Measurements from ENCODE around the gene TCF4.

TCF4 gene

DNA sequence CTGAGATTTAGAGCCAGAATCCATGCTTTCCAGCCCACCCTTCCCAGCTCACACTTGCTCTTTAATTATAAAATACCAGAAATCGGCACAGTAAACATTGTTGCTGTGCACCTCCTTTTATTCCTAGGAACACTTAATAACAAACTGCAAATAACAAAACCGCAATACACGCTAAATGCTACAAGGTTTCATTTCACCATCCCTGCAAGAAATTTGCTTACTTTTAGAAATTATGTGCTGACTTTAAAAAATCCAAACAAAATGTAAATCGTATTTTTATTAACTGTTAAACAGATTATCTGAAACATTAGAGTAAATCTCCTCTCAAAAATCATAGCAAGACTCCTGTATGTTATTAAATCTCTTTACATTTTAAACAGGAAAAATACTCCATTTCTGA, 79.3 kb downstream of the TCF4 start:
- Mint-ChIP-seq H3K4me3 (no peak overlapping the region), H3K27me3 (no peaks in the 10 kb centered on the region), H3K4me1 (peaks cover 37% of the 10 kb centered on the region), H3K9me3 (no peaks in the 10 kb centered on the region), H3K27ac (no peak overlapping the region), H3K36me3 (no peaks in the 10 kb centered on the region)
- ATAC-seq, result no peak

DNA sequence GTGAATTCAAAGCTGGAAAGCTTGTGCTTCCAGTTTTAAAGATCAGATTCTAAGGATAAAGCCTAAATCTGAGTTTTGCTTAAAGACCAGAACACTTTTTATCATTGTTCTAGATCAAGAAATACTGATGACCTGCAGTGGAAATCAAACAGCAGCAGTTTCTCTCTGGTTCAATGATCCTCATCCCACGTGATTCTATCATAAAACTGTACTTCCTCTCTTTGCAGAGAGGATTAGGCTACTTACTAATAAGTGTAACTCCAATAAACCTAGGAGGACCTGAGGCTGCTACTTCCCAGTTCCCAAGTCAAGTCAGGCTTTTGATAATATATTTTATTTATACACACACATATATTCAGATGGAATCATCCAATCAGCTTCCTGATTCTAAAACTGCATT, 81.9 kb downstream of the TCF4 start:
- Mint-ChIP-seq H3K27ac (peak overlapping the region; percentile 55), H3K9me3 (no peaks in the 10 kb centered on the region), H3K27me3 (no peaks in the 10 kb centered on the region), H3K4me3 (no peak overlapping the region), H3K36me3 (no peaks in the 10 kb centered on the region), H3K4me1 (peaks cover 38% of the 10 kb centered on the region)
- ATAC-seq, result peak; percentile 63

DNA sequence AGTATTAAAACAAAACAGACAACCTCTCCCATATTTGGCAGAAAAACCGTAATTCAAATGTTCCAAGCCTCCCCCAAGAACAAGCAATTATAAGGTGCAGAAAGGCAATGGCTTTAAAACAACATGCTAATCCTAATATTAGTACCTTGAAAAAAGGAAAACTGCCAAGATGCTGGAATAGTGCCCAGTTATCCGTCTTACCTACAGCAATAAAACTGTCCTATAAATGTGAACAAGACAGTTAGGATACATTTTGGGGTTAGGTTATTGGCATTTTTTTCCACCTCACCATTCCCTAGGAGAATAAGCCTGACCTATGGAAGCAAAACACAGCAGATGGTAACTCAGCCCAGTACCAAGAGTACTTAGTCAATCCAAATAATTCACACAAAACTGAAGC, 83.2 kb downstream of the TCF4 start:
- Mint-ChIP-seq H3K4me1 (peaks cover 26% of the 10 kb centered on the region), H3K27ac (no peak overlapping the region), H3K36me3 (no peaks in the 10 kb centered on the region), H3K4me3 (no peak overlapping the region), H3K27me3 (no peaks in the 10 kb centered on the region), H3K9me3 (no peaks in the 10 kb centered on the region)
- no peak for ATAC-seq

DNA sequence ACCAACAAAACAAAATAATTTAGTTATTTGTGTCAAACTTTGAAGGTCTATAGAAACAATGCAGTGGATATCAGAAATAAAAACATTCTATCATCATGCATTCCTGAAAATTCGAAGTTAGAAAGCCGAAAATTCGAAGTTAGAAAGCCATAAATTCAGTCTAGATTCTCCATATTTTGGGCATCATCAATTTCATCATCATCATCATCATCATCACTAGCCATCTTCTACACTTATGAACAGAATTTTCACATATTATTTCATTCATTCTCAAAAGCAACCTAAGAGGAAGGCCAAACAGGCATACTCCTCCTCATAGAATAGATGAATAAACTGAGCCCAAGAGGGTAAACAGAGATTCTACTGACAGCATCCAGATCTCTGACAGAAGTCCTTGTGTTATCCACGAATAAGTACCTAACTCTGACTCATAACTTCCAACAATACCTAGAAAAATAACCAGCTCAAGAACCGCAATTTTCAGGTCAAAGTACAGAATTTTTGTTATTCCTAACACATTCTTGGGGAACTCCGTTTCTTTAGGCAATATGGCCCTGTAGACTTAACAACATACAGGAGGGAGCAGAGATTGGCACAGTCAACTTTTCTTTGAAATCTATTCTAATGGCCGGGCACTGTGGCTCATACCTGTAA, 84.7 kb downstream of the TCF4 start:
- H3K4me3 Mint-ChIP-seq, result no peak overlapping the region
- peaks cover 19% of the 10 kb centered on the region for H3K4me1 Mint-ChIP-seq
- ATAC-seq, result no peak

DNA sequence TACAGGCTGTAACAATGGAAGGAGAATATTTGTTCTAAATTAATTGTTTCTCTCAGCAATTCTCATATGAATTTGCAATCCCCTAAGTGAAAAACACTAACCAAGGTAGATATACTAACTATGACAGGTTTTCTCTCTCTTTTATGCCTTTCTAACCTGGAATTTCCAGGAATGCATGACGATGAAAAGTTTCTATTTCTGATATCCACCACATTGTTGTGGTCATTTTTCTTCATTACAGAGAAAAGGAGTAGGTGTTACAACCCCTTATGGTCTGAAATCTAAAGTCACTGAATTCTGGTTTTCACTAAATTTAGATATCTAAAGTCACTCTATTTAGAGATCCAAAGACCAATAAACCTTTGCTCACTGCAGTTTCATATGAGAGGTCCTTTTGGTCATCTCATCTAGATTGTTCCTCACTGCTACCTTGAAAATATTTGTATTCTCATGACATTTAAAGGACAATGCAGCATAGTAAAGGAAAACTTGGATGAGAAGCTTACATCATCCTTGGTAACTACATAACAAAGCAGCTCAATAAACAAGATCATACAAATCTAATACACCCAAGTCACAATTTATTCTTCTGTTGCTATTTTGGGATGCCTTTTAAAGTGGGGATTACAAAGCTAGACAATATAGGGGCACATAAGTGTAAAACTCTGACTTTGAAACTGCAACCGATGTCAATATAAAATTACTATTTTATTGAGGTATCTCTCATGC, 85.8 kb downstream of the TCF4 start:
- Mint-ChIP-seq H3K4me1 (peaks cover 19% of the 10 kb centered on the region), H3K27ac (no peak overlapping the region), H3K27me3 (no peaks in the 10 kb centered on the region), H3K4me3 (no peak overlapping the region), H3K9me3 (no peaks in the 10 kb centered on the region), H3K36me3 (no peaks in the 10 kb centered on the region)
- no peak for ATAC-seq

More for the DNA sequence above, 84.7 kb downstream of the TCF4 start:
- H3K27ac Mint-ChIP-seq, result no peak overlapping the region
- no peaks in the 10 kb centered on the region for H3K9me3 Mint-ChIP-seq
- no peaks in the 10 kb centered on the region for H3K36me3 Mint-ChIP-seq
- H3K27me3 Mint-ChIP-seq, result no peaks in the 10 kb centered on the region

DNA sequence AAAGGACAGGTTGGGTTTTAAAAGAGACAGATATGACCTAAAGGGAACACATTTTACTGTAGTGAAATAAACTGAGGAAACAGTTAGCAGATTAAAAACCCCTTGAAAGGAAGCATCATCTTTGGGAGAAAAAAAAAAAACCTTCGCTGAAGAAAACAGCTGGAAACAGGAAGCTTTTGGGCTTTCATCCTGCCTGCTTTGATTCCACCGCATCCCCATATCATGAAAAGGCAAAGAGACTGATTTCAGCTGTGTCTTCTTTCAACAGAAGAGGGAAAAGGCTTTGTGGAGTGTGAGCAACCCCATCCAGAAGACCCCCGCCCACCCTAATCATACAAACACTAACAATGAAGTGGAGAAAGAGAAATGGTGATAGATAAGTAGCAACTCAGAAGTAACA, 86.4 kb downstream of the TCF4 start:
- ATAC-seq, result no peak
- Mint-ChIP-seq H3K36me3 (no peaks in the 10 kb centered on the region), H3K9me3 (no peaks in the 10 kb centered on the region), H3K27me3 (no peaks in the 10 kb centered on the region), H3K27ac (no peak overlapping the region), H3K4me3 (no peak overlapping the region), H3K4me1 (peaks cover 17% of the 10 kb centered on the region)

DNA sequence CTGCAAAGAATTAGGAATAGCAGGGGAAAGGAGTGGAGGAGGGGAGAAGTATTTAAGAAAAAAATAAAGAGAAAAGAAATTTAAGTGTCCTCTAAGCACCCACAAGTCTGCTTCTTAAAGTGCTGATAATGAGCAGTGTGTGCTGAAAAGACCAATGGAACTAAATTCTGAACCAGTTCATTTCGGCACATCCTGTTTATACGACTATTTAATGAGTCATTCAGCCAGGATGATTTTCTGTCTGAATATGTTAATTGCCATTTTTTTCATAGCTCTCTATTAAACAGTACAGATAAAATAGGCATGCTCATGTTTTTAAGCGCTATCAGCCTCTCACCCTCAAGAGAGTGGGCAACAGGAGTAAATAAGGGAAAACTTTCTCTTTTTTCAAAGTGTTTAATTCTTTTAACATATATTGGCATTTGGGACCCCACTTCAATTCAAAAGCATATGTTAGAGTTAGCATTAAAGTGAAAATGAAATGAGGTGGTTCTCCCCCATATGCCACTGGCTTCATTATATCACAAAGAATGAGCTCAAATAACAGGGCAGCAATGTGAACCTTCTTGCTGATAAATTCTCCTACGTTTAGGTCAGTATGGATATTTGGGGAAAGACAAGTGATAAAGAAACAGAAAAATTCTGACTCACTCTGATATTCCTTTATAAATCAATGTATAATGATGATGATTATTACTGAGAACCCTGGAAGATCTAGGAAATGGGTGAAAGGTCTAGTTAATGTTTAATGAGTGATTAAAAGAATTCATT, 87.5 kb downstream of the TCF4 start:
- Mint-ChIP-seq H3K36me3 (no peaks in the 10 kb centered on the region), H3K4me3 (no peak overlapping the region), H3K27ac (no peak overlapping the region), H3K27me3 (no peaks in the 10 kb centered on the region), H3K4me1 (peaks cover 8% of the 10 kb centered on the region), H3K9me3 (no peaks in the 10 kb centered on the region)
- no peak for ATAC-seq

DNA sequence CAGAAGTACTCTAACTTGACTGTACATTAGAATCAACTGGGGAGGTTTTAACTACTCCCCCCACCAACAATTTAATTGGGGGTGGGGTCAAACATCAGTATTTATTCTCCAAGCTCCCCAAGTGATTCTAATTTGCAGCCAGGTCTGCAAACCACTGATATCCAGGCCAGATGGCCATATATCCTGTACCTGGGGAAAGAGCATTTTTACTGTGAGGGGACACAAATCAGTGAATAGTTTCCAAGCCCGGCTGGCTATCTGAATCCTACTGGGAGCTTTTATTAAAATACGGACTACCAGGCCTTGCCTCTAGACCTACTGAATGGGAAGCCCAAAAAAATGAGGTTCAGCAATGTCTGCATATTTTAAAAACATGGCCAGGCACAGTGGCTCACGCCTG, 88.5 kb downstream of the TCF4 start:
- ATAC-seq, result no peak
- no peaks in the 10 kb centered on the region for H3K36me3 Mint-ChIP-seq
- H3K9me3 Mint-ChIP-seq, result no peaks in the 10 kb centered on the region
- H3K27ac Mint-ChIP-seq, result no peak overlapping the region
- H3K4me3 Mint-ChIP-seq, result no peak overlapping the region
- no peaks in the 10 kb centered on the region for H3K27me3 Mint-ChIP-seq
- peaks cover 8% of the 10 kb centered on the region for H3K4me1 Mint-ChIP-seq

DNA sequence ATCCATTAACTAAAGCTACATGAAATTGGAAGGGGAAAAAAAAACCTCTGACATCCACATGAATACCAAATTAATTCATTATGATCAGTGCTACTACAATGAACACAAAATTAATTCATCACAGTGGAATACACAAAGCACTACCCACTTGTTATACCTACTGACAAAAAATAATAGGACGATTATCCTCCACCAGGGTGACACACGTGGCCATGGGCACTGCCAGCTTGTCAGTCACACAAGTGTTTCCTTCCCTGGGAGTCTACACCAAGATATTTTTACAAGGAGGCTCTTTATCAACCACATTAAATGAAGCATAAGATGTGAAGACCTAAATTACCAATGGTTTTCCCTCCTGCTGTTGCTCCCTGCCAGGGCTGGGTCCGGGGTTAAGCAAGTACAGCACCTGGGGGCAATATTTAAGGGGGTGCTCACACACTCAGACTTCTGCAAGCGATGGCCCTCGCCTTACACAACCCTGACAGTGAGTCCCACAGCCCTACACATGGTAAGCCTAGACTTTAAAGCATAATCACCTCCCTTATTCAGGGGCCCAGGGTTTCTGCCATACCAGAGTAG, 90.1 kb downstream of the TCF4 start:
- peaks cover 8% of the 10 kb centered on the region for H3K4me1 Mint-ChIP-seq
- ATAC-seq, result no peak
- H3K27ac Mint-ChIP-seq, result no peak overlapping the region

DNA sequence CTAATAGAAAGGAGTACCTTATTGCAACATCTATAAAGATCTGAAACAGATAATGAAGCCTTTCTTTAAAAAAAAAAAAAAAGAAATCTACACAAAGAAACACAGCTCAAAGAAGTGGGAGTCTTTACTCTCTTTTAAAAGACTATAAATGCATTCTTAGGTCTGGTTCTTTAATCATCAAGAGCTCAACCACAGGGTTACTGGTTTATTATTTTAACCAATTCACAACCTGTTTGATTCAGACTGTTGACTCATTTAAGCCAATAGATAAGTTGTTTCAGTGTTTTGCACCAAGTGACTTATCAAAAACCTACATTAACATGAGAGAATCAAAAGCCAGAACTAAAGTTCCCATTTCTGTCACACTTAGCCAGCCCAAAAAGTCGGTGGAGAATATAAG, 93.1 kb downstream of the TCF4 start:
- no peak for ATAC-seq
- no peaks in the 10 kb centered on the region for H3K36me3 Mint-ChIP-seq
- H3K27me3 Mint-ChIP-seq, result no peaks in the 10 kb centered on the region
- peaks cover under 1% of the 10 kb centered on the region for H3K4me1 Mint-ChIP-seq
- no peaks in the 10 kb centered on the region for H3K9me3 Mint-ChIP-seq
- H3K27ac Mint-ChIP-seq, result no peak overlapping the region
- no peak overlapping the region for H3K4me3 Mint-ChIP-seq

More for the DNA sequence above, 90.1 kb downstream of the TCF4 start:
- Mint-ChIP-seq H3K36me3 (no peaks in the 10 kb centered on the region), H3K4me3 (no peak overlapping the region), H3K27me3 (no peaks in the 10 kb centered on the region), H3K9me3 (no peaks in the 10 kb centered on the region)

DNA sequence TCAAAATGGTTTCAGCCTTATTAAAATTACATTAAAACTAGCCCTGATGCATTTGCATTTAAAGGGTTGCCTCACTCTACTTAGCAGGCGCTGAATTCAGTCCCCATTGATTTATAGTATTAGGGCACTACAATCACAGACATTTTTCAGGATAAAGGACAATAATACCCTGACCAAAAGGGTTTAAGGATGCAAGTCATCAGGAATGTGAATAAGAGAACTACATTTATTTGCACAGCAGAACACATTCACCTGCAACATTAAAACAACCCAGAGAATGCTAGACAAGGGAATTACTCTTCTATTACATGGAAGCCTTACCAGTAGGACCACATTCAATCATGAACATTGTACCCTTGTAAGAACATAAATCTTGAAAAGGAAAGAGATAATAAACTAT, 93.6 kb downstream of the TCF4 start:
- ATAC-seq, result no peak
- Mint-ChIP-seq H3K4me3 (no peak overlapping the region), H3K9me3 (no peaks in the 10 kb centered on the region), H3K27me3 (no peaks in the 10 kb centered on the region), H3K4me1 (peaks cover 5% of the 10 kb centered on the region), H3K27ac (no peak overlapping the region), H3K36me3 (no peaks in the 10 kb centered on the region)

DNA sequence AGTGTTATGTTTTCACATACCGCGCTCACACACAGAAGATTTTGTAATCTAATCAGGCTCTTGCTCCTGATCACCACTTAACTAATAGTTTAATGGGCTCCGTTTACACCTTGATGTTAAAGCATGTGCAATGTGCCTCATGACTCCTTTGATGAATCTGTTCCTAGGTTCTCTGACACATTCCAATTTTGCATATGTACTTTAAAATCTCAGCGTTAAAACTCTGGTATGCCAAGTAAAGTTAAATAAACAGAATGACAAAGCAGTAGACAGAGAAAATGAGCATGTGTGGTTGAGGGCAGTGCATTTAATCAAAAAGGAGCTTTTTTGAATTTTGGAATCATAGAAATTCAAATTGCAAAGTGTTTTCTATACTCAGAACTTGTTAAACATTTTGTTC, 96.4 kb downstream of the TCF4 start:
- H3K4me3 Mint-ChIP-seq, result no peak overlapping the region
- H3K27me3 Mint-ChIP-seq, result no peaks in the 10 kb centered on the region
- no peaks in the 10 kb centered on the region for H3K9me3 Mint-ChIP-seq
- no peak overlapping the region for H3K27ac Mint-ChIP-seq
- peaks cover 13% of the 10 kb centered on the region for H3K4me1 Mint-ChIP-seq
- no peaks in the 10 kb centered on the region for H3K36me3 Mint-ChIP-seq
- no peak for ATAC-seq

DNA sequence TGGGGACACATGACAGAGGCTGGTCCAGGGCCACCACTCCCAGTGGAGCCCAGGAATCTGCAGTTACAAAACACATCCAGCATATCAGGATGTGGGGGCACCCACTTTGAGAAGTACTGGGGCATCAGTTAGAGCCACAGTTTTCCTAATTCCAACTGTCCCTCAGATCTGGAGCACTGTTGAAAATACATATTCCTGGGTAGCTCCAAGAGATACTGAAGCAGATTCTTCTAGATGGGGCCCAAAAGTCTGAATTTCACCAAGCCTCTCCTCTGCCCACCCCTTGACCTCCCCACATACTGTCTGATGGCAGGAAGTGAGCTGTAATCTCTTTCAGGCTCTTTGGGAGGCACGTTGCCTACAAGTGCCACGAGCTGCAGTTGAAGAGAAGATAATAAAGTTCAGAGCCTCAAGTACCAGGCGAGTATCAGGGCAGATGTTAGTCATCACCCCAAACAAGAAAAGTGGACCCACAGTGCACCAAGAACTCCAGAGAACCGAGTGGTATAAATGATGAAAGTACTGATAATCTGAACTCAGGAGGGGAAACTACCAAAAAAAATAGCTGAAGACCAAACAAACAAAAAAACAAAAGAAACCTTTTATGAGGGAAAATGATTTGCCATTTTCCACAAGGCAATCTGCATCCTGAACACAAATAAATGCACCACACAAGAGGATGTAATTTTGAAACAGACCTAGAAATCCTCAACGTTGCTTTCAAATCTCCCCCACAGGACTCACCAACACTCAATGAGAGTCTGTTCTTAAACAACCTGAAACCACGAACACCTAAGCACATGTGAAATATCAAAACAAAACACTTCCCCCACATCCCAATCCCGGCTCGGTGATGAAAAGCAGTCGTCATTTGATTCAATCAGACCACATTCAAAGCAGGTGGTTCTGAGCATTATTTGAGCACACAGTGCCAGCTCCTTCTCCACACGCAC, 98.7 kb downstream of the TCF4 start:
- Mint-ChIP-seq H3K27me3 (no peaks in the 10 kb centered on the region), H3K4me1 (peaks cover 13% of the 10 kb centered on the region), H3K9me3 (no peaks in the 10 kb centered on the region), H3K4me3 (peak overlapping the region; percentile 44), H3K27ac (peak overlapping the region; percentile 48), H3K36me3 (no peaks in the 10 kb centered on the region)
- peak; percentile 85 for ATAC-seq

DNA sequence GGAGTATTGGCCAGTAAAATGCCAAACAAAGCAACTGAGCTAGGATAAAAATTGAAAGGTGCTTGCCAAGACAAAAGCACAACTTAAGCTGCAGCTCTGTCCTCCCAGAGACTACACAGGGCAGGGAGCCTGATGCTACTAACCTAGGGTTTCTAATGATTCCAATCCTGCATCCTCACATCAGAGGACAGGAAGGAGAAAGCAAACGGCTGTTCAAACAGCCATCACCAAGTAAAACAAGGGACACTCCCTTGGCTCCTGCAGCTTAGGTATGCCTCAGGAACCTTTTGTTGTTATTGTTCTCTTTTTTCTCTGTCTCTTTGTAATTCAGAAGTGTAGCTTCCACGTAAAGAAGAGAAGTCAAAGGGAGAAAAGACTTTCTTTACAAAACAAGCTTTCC, 99.5 kb downstream of the TCF4 start:
- no peaks in the 10 kb centered on the region for H3K9me3 Mint-ChIP-seq
- H3K4me3 Mint-ChIP-seq, result no peak overlapping the region
- no peaks in the 10 kb centered on the region for H3K36me3 Mint-ChIP-seq
- H3K27me3 Mint-ChIP-seq, result no peaks in the 10 kb centered on the region
- ATAC-seq, result no peak
- H3K27ac Mint-ChIP-seq, result peak overlapping the region; percentile 48
- peaks cover 13% of the 10 kb centered on the region for H3K4me1 Mint-ChIP-seq

Measured in stimulated activated memory B cell treated with anti-CD40 and anti-IgM and Interleukin-4, amounts not matched to agents 10 μg/mL and 1 μg/mL and 100 μg/mL, for 72 hours (primary cell).